GM12878 (cell line): ENCODE measurements around the gene GCNT1.

Experiments used
- CBX5 ChIP-seq: sonication (generic); IDR thresholded peaks from 2 replicates; pipeline ENCODE4 v1.6.1; 2016; ENCODE audit warnings: low read depth, moderate library complexity, mild to moderate bottlenecking, inconsistent platforms
- DPF2 ChIP-seq: fragments of 450-650 bp; IDR thresholded peaks from 2 replicates; pipeline ENCODE4 v1.6.1; 2017; ENCODE audit warnings: mild to moderate bottlenecking
- EP300 ChIP-seq, 2 experiments: fragments of 150-350 bp in 1 of 2; IDR thresholded peaks; 2 replicates each; pipeline ENCODE4 v1.6.1; 2011 to 2012; ENCODE audit warnings: low read depth in 2 of 2, low read length in 2 of 2, borderline replicate concordance in 1 of 2, improper control_type of control experiment in 1 of 2, inconsistent platforms in 1 of 2; ENCODE audit not compliant: control insufficient read depth in 1 of 2
- KAT2A ChIP-seq: conservative IDR thresholded peaks from 2 replicates; pipeline ENCODE4 v1.6.1; 2011; ENCODE audit warnings: low read depth, low read length; ENCODE audit not compliant: control insufficient read depth
- POLR2A ChIP-seq: IDR thresholded peaks from 2 replicates; pipeline ENCODE4 v1.6.1; 2011; ENCODE audit warnings: low read depth, mild to moderate bottlenecking, low read length
- RAD21 ChIP-seq: IDR thresholded peaks from 2 replicates; pipeline ENCODE4 v1.6.1; 2011; ENCODE audit warnings: mild to moderate bottlenecking, low read depth, low read length, moderate library complexity; ENCODE audit not compliant: insufficient read depth
- SRF ChIP-seq, 2 experiments: IDR thresholded peaks; 2 replicates each; pipeline ENCODE4 v1.6.1; 2011; ENCODE audit warnings: low read depth in 2 of 2, low read length in 2 of 2, mild to moderate bottlenecking in 1 of 2, moderate library complexity in 1 of 2
- TAF1 ChIP-seq: IDR thresholded peaks from 2 replicates; pipeline ENCODE4 v1.6.1; 2011; ENCODE audit warnings: mild to moderate bottlenecking, low read depth, low read length, borderline replicate concordance
- ZNF24 ChIP-seq: fragments of 450-650 bp; IDR thresholded peaks from 2 replicates; pipeline ENCODE4 v1.6.1; 2017; ENCODE audit warnings: antibody characterized with exemption, mild to moderate bottlenecking
- ZNF384 ChIP-seq: IDR thresholded peaks from 2 replicates; pipeline ENCODE4 v1.6.1; 2012; ENCODE audit warnings: low read depth, mild to moderate bottlenecking, low read length, improper control_type of control experiment, borderline replicate concordance
- TF ChIP-seq, protein P1 (sequence below), 3 experiments: IDR thresholded peaks in 2 of 3; conservative IDR thresholded peaks in 1 of 3; 2 replicates each; pipeline ENCODE4 v1.5.1; 2011; ENCODE audit warnings: low read depth in 3 of 3, low read length in 3 of 3, mild to moderate bottlenecking in 3 of 3, control low read depth in 2 of 3, moderate library complexity in 2 of 3, inconsistent platforms in 1 of 3, mixed read lengths in 1 of 3; ENCODE audit not compliant: control insufficient read depth in 2 of 3, insufficient read depth in 1 of 3; ENCODE audit errors: extremely low read depth in 1 of 3
- TF ChIP-seq, protein P2 (sequence below): fragments of 450-650 bp; IDR thresholded peaks from 2 replicates; pipeline ENCODE4 v1.6.1; 2017; ENCODE audit warnings: mild to moderate bottlenecking, low read depth, inconsistent platforms; ENCODE audit not compliant: poor library complexity, severe bottlenecking

DNA sequence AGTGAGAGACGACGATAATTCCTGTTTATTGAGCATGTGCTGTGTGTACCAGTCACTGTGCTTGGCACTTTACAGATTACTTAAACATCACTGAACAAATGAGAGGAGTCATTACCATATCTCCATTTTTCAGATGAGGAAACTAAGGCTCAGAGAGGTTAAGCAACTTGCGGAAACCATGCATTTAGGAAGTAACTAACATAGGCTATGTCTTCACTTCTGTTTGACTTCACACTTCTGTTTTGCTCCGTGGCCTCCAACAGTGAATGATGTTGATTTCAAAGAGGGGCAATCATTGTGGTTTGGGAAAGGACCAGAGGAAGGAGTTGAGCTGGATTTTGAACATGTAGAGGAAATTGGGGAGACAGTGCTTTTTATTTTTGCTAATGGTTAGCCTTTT, 16.7 kb downstream of the GCNT1 start:
- TF ChIP-seq DPF2 = no peak
- TF ChIP-seq RAD21 = no peak
- no peak for TF ChIP-seq SRF (IDR thresholded peaks at IDR 0.05; ENCODE audit: low read depth in 2 of 2, low read length in 2 of 2)
- TF ChIP-seq, protein P1, sequence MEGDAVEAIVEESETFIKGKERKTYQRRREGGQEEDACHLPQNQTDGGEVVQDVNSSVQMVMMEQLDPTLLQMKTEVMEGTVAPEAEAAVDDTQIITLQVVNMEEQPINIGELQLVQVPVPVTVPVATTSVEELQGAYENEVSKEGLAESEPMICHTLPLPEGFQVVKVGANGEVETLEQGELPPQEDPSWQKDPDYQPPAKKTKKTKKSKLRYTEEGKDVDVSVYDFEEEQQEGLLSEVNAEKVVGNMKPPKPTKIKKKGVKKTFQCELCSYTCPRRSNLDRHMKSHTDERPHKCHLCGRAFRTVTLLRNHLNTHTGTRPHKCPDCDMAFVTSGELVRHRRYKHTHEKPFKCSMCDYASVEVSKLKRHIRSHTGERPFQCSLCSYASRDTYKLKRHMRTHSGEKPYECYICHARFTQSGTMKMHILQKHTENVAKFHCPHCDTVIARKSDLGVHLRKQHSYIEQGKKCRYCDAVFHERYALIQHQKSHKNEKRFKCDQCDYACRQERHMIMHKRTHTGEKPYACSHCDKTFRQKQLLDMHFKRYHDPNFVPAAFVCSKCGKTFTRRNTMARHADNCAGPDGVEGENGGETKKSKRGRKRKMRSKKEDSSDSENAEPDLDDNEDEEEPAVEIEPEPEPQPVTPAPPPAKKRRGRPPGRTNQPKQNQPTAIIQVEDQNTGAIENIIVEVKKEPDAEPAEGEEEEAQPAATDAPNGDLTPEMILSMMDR (IDR thresholded peaks at IDR 0.05 in 2 of 3, conservative IDR thresholded peaks at IDR 0.05 in 1 of 3; ENCODE audit: control insufficient read depth in 2 of 3, extremely low read depth in 1 of 3, insufficient read depth in 1 of 3, low read depth in 3 of 3, low read length in 3 of 3) = no peak
- TF ChIP-seq ZNF24 = no peak
- TF ChIP-seq EP300 (IDR thresholded peaks at IDR 0.05; ENCODE audit: borderline replicate concordance in 1 of 2, control insufficient read depth in 1 of 2, low read depth in 2 of 2, low read length in 2 of 2) = no peak
- TF ChIP-seq CBX5 = no peak
- no peak for TF ChIP-seq POLR2A
- TF ChIP-seq, protein P2, sequence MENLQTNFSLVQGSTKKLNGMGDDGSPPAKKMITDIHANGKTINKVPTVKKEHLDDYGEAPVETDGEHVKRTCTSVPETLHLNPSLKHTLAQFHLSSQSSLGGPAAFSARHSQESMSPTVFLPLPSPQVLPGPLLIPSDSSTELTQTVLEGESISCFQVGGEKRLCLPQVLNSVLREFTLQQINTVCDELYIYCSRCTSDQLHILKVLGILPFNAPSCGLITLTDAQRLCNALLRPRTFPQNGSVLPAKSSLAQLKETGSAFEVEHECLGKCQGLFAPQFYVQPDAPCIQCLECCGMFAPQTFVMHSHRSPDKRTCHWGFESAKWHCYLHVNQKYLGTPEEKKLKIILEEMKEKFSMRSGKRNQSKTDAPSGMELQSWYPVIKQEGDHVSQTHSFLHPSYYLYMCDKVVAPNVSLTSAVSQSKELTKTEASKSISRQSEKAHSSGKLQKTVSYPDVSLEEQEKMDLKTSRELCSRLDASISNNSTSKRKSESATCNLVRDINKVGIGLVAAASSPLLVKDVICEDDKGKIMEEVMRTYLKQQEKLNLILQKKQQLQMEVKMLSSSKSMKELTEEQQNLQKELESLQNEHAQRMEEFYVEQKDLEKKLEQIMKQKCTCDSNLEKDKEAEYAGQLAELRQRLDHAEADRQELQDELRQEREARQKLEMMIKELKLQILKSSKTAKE = no peak
- TF ChIP-seq ZNF384 = no peak
- no peak for TF ChIP-seq TAF1
- TF ChIP-seq KAT2A = no peak
